Lower leg skin (tissue), 3 donors: ENCODE data around the gene PLCG2.

Experiments
- CTCF ChIP-seq, 3 donors: fragments of 450-650 bp; IDR thresholded peaks; one replicate each; pipeline ENCODE4 v1.5.1; 2016; ENCODE audit warnings: antibody characterized with exemption in 3 of 3, mild to moderate bottlenecking in 3 of 3, moderate library complexity in 2 of 3
- POLR2A ChIP-seq, 2 donors: fragments of 450-650 bp; IDR thresholded peaks; one replicate each; pipeline ENCODE4 v1.6.1; 2016 to 2017; ENCODE audit warnings: antibody characterized with exemption in 2 of 2, mild to moderate bottlenecking in 1 of 2, moderate library complexity in 1 of 2

GRCh38 chr16:81860287-81861266, 81.5 kb downstream of the PLCG2 start:
- no peak for TF ChIP-seq CTCF (IDR thresholded peaks at IDR 0.05)
- no peak for TF ChIP-seq POLR2A (IDR thresholded peaks at IDR 0.05)
